CD4-positive, alpha-beta T cell treated with Interleukin-12 subunit alpha and Interleukin-12 subunit beta, for 1 hour (primary cell): ENCODE data around the gene GGA1.
"Not testable (repeated sequence)": the region's sequence is repeated elsewhere in the genome, so short reads cannot be mapped to it uniquely, and the experiment has no call there.

ENCODE experiments used
- DNase-seq: peaks from one replicate; pipeline ENCODE4 v3.0.0-alpha.2; 2020

The GGA1 gene

DNA sequence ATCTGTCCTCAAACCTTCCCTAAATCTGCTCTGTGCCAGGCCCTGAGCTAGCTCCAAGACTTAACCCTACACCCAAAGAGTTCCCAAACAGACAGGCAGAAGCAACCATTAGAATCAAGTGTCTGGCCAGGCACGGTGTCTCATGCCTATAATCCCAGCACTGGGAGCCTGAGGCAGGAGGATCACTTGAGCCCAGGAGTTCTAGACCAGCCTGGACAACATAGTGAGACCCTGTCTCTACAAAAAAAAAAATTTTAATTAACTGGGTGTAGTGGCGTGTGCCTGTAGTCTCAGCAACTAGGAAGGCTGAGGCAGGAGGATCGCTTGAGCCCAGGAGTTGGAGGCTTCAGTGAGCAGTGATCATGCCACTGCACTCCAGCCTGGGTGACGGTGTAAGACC, 47.9 kb downstream of the GGA1 start:
- not testable (repeated sequence) for DNase-seq

DNA sequence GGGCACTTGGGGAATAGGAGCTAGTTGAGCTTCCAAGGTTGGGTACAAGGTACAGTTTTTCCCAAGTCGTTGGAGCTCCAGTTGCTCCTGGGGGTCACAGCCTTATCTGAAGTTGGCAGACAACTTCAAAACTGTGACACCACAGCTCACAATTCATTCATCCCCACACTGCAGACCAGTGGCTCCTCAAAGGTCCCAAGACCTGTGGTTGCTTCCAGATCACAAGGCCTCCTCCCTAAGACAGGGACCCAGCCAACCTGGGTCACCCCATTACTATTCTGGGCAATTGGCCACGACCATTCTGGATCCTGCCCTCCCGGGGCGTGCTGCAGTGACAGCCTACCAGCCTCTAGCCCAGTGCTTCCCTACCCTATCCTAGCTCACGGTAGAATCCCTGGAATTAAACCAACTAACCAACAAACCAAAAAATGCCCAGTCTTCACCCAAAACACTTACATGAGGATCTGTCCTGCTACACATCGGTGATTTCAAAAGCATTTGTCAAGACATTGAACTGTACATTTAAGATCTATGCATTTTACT, 49.0 kb downstream of the GGA1 start:
- no peak for DNase-seq

DNA sequence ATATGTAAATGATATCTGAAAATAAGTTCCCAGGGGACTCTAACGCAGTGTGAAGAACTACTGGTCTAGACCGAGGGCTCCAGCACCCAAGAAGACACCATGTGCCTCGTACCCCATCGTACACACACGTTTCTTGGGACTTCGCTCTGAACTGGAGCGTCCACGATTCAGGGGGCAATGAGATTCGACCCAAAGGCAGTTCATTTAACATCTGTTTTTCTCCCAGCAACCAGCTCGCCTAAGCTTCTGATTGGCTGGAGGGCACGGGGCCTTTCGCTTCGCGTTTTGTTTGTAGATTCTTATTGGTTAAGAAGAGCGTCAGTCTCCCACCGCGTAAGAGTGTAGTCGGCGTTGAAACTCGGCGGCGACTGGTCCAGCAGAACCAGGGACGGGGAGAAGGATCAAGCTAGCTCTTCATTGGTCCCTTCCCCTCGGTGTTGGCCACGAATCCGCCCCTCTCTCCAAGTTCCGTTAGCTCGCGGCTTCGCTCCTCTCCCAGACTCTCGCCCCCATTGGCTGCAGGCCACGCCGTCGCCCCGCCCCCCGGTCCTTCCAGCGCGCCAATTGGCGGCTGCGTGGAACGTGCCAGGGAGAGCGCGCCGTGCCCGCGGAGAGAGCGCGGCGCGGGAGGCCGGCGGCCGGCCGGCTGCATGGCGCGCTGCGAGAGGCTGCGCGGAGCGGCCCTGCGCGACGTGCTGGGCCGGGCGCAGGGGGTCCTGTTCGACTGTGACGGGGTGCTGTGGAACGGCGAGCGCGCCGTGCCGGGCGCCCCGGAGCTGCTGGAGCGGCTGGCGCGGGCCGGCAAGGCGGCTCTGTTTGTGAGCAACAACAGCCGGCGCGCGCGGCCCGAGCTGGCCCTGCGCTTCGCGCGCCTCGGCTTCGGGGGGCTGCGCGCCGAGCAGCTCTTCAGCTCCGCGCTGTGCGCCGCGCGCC, 49.8 kb downstream of the GGA1 start, which contains the start of gene PDXP:
Gene PDXP (plus strand): TSS at position 591 of the 933 bp plus-strand sequence. CDS start 60 bp downstream, at position 651.
- DNase-seq: peak; percentile 99

DNA sequence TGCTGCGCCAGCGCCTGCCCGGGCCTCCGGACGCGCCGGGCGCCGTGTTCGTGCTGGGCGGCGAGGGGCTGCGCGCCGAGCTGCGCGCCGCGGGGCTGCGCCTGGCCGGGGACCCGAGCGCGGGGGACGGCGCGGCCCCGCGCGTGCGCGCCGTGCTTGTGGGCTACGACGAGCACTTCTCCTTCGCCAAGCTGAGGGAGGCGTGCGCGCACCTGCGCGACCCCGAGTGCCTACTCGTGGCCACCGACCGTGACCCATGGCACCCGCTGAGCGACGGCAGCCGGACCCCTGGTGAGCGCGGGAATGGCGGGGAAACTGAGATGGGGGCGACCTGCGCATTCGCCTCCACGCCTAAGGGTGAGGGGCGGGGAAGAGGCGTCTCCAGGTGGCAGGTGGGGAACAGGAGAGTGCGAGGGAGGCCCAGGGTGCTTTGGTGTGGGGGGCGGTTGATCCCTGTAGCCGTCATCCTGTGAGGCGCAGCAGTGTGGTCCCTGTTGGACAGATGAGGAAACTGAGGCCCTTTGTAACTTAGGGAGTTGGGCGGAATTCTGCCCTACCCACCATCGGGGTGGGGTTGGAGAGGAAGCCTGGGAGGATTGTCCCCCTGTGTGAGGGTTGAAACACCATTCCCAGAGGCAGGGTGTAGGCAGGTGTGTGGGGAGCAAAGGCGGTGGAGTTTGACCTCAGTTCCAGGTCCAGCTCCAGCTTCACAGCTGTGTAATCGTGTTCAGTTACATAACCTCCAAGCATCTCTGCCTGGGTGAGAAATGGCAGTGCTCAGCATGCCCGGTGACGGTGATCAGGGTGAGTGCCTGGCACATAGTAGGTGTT, 50.6 kb downstream of the GGA1 start:
- DNase-seq: no peak

DNA sequence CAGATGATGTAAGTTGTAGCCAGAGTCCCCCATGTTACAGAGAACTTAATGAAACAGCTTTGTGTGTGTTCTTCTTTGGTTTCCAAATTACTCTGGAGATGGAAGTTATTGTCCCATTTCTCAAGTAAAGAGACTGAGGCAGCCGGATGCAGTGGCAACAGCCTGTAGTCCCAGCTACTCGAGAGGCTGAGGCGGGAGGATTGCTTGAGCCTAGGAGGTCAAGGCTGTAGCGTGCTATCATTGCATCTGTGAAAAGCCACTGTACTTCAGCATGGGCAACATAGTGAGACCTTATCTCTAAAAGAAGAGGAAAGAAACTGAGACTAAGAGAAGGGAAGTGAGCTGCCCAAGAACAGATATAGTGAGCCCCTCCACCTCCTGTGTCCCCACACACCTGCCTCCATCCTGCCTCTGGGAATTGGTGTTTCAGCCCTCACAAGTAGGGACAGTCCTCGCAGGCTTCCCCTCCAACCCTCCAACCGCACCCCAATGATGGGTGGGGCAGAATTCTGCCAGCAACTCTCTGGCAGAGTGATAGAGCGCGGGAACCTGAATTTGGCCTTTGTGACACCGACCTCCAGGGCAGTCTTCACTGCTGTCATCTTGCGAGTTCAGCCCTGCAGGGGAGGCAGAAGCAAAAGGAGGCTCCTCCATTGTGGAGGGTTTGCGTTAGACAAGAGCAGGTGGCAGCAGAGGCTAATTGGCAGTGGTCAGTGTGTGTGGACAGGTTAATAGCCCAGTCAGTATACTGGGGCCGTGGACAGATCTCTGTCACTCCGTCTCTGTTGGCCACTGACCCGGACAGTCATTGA, 51.5 kb downstream of the GGA1 start:
- no peak for DNase-seq

DNA sequence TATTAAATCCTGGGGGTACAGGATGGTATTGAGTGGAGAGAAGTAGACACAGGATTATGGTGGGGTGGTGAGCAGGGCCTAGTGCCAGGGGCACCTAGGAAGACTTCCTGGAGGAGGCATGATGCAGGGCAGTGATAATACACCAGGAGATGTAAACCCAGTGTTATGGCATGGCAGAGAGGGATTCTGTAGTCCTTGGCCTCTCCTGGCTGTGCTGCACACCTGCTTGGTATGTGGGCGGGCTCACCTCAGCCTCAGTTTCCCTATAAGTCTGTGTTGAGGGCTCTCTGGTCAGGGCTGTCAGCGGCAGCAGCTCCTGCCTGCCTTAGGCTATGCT, 52.0 kb downstream of the GGA1 start:
- DNase-seq: no peak

DNA sequence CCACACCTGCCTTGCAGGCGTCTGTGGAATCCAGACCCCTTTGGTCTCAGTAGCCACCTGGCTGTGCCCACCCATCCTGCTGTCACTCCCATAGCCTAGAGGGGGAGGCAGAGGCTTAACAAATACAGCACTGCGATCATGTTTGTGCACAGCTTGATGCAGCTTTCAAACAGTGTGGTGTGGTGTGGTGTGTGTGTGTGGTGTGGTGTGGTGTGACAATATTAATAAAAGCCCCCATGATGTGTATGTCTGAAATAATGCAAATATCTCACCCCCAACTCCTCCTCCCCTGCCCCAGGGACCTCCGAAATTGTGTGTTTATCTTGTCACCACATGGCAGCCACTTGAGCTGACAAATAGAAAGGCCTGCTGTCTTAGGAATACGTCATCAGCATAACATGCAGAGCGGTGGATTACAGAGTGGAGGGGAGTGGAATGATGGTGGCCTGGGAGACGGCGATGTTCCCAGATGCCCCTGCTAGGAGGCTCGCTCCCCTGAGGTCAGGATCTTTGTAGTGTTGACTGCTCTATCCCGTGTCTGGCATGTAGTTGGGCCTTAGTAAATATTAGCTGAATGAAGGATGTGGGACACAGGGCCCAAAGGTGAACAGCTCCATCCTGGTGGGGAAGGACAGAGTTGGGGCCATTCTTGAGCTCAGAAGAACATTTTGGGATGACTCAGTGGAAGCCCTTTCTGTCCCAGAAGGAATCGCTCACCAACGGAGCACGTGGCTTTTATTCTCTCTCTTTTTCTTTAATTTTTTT, 52.7 kb downstream of the GGA1 start:
- DNase-seq: peak; percentile 50

DNA sequence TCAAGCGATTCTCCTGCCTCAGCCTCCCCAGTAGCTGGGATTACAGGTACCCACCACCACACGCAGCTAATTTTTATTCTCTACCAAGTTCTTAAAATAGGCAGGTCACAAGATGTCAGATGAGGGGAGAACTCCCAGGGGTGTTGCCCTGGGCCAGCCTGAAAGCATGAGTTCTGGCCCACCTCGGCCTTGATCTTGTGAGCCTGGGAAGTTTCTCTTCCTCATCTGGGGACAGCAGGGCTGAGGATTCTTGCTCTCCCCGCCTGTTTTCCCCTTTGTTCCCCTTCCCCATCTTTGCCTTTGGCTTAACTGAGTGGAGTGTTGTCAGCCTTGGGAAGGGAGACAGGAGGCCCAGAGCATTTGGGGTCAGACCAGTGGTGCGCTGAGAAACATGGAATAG, 53.4 kb downstream of the GGA1 start:
- DNase-seq: no peak

DNA sequence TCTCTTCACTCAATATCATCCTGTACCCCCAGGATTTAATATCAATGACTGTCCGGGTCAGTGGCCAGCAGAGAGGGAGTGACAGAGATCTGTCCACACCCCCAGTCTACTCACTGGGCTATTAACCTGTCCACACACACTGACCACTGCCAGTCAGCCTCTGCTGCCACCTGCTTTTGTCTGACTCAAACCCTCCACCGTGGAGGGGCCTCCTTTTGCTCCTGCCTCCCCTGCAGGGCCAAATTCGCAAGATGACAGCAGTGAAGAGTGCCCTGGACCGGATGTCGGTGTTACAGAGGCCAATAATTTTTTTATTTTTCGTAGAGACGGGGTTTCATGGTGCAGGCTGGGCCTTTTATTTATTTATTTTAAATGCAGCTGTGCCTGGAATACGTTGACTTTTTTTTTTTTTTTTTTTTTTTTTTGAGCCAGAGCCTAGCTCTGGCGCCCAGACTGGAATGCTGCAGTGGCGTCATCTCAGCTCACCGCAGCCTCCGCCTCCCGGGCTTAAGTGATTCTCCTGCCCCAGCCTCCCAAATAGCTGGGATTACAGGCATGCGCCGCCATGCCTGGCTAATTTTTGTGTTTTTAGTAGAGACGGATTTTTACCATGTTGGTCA, 55.0 kb downstream of the GGA1 start:
- no peak for DNase-seq

DNA sequence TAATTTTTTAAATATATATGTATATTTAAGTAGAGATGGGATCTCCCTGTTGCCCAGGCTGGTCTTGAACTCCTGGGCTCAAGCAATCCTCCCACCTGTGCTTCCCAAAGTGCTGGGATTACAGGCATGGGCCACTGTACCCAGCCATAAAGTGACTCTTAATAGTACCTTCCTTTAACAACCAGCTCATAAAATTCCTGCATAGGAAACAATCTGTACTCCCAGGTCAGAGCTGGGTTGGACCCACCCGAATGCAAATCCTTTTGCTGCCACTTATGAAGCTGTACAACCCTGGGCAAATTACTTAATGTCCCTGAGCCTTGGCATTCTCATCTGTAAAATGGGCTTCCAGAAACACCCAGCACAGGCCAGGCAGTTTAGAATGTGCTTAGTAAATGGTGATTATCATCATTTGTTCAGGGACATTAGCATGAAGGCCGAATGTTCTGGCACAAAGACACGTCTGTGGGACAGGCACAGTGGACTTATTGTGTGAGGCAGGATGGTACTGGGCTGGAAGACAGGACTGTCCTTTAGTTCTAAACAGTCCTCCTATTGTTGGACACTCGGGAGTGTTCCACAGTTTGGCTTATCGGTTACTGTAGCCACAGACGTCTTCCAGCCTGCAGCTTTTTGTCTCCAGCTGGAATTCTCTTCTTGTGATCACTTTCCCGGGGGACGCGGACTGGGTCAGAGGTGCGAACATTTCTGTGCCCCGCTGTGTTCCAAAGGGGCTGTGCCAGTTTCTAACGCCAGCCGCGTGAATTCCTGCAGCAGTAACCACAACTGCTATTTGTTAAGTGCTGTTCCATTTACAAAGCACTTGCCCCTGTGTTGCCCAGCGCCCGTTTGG, 55.8 kb downstream of the GGA1 start:
- DNase-seq: no peak

DNA sequence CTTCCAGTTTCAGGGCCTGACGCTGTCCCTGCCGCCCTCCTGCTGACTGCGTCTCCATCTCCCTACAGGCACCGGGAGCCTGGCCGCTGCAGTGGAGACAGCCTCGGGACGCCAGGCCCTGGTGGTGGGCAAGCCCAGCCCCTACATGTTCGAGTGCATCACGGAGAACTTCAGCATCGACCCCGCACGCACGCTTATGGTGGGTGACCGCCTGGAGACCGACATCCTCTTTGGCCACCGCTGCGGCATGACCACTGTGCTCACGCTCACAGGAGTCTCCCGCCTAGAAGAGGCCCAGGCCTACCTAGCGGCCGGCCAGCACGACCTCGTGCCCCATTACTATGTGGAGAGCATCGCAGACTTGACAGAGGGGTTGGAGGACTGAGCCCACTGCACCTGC, 56.9 kb downstream of the GGA1 start:
- no peak for DNase-seq

DNA sequence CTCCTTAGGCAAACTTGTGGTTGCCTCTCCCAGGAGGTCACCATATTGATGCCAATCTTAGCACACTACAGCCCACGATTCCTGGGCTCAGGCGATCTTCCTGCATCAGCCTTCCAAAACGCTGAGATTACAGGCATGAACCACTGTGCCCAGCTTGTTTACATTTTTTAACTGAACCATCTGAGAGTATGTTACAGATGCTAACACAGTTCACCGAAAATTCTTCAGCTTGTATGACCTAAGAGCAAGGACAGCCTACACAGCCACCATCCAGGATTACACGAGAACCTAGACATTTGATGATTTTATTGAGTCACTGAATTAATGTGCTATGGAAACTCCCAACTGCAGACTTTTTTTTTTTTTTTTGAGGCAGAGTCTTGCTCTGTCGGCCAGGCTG, 61.0 kb downstream of the GGA1 start:
- no peak for DNase-seq

DNA sequence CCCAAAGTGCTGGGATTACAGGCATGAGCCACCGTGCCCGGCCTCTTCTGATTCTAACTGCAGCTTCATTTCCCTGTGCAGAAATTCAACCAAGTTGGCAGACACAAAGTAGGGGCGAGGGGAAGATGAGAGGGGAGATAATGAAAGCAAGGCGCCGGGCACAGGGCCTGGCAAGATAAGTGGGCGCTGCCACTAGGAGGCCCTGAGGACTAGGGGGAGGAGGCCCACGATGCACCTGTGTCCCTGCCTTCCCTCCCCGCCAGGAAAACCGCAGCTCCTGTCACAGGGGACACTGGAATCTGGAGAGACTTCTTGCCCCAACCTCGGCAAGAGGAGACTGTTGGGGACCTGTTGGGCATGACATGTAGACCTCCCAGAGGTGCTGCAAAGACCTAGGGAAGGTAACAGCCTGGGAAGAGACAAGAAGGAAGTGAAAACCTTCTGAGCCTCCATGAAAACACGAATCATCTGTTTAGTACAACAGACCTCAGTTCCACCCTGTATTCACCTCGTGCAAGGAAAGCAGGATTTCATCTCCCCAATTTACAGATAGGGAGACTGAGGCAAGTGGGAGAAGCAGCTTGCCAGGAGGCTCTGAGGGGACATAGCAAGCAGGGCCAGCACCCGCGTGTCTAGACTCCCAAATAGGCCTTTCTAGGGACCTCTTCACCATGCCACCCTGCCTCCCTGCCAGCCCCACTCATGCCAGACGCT, 63.7 kb downstream of the GGA1 start:
- peak; percentile 26 for DNase-seq

DNA sequence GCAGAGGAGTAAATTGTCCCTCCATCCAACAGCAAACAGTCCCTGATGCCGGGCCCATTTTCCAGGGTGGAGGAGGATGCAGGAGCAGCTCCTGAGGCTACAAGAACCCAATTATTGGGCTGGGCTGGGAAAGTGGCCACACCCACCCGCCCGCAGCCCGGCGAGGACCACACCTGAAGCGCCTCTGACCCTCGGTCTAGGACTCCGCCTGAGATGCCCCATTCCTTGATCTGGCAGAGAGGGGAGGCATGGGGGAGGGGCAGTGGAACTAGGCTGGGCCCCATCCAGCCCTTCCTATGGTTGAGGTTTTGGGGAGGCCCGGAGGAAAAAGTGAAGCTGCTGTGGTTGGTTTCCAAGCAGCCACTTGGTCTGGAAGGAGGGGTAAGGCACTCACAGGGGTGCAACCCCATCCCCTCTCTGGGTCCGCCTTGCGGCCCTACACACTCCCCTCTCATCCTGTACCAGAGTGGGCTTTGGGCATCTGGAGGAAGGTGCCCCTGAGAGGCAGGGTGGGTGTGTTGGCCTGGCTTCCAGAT, 64.4 kb downstream of the GGA1 start:
- DNase-seq: no peak

DNA sequence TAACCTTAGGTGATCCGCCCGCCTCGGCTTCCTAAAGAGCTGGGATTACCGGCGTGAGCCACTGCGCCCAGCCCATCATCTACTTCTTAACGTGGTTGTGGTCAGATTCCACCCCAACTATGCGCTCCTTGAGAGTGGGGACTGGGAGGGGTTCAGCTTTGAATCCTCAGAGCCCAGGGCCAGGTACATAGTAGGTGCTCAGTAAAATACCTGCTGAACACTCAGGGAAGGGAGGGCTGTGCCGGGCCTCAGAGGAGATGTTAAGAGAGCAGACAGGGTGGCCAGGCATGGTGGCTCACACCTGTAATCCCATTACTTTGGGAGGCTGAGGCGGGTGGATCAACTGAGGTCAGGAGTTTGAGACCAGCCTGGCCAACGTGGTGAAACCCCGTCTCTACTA, 65.6 kb downstream of the GGA1 start:
- DNase-seq: no peak

DNA sequence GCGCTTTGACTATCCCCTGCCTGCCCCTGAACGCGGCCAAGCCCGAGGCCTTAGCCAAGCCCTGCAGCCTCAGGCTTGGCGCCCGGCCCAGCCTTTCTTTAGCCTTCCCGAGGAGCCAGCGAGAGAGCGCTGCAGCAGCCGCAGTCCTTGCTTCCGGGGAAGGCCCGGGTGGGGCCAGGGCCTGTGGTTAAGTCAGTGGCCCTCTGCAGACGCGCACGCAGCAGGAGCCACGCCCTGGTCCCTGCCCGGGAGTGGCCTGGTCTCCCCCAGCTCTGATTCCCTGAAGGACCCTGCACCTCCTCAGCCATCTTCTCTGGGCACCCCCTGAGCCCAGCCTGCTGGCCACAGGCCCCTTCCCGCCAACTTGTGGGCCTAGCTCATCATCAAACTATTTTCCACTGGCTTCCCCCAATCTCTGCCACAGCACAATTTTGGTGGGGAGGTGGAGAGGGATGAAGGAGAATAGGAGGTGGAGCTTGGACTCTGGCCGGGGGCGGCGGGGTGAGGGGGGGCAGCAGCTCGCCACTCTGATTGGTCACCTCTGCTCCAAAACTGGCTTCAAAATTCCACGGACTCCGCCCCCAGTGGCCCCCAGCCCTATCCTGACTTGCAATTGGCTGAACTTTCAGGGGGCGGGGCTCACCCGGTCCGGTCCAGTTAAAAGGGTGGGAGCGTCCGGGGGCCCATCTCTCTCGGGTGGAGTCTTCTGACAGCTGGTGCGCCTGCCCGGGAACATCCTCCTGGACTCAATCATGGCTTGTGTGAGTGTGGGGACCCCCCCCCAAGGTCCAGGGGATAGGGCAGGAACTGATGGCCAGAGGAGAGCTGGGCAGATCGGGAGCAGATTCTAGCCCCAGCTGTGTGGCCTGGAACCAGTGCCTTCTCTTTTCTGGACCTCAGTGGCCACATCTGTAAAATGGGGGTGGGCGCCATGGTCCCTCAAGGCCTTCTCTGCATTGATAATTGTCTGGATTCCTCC, 66.6 kb downstream of the GGA1 start, which contains the start of gene LGALS1:
Gene LGALS1 (plus strand): TSS at position 686 of the 979 bp plus-strand sequence. CDS start 67 bp downstream, at position 753.
- DNase-seq: peak; percentile 73

DNA sequence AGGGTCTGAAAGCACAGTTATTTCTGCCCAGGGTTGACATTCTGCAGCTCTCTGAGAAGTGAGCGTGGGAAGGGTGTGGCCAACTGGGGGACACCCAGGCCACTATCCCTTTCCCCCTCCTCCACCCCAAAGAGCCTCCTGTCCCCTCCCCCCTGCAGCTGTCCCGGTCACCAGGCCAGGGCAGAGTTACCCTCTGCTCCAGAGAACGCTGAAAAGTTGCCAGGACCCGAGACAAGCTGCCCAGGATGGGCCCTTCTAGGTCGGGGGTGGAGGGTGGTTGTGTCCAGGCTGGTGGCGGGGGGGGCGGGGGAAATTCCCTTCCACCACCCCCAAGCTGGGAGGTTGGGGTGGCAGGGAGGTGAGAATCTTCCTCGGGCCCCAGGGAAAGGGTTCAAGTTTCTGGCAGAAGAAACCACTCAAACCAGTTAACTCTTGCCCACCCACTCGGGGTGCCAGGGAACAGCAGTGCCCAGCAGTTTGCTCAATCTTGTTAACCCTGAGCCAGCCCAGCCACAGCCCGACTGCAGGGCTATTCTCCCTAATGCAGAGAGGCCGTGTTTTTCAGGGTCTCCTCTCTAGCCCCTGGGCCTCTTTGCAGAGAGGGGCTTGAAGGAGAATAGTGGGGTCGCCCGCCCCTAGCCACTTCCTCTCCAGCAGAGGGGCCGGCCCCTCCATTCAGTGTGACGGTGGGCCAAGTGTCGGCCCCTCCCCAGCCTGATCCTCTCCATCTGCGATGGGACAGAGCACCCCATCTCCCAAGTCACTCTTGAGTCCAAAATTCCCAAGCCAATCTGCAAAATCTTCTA, 67.5 kb downstream of the GGA1 start:
- peak; percentile 55 for DNase-seq
